Lower leg skin (tissue), 3 donors: ENCODE measurements around the gene SLC15A2.

Source experiments
- CTCF ChIP-seq, 3 donors: fragments of 450-650 bp; IDR thresholded peaks; one replicate each; pipeline ENCODE4 v1.5.1; 2016; ENCODE audit warnings: antibody characterized with exemption in 3 of 3, mild to moderate bottlenecking in 3 of 3, moderate library complexity in 2 of 3
- POLR2A ChIP-seq, 2 donors: fragments of 450-650 bp; IDR thresholded peaks; one replicate each; pipeline ENCODE4 v1.6.1; 2016 to 2017; ENCODE audit warnings: antibody characterized with exemption in 2 of 2, mild to moderate bottlenecking in 1 of 2, moderate library complexity in 1 of 2

DNA sequence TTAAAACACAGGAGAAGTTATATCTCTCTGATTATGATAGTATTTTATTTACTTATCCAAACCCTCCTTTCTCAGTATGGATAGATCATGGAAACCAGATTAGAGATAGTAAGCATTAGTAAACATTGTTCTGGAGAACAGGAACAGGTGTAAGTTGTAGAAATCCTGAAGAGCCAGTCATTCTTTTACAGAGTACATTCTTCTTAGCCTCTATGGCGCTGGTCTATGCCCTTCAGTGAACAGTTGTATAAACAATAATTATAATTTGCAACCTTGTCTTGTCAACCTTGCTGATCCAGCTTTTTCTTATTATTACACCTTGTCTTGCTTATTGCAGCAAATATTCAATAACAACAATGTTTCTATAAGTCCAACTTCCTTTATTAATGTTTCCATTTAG is 47.4 kb downstream of the SLC15A2 start:
- TF ChIP-seq CTCF (IDR thresholded peaks at IDR 0.05) (no peak), POLR2A (IDR thresholded peaks at IDR 0.05) (no peak)
